ENCODE data around the gene WIPF3. TPM values are rescaled to one million over a fixed set of nuclear protein-coding genes. Genes with fewer than 3 reads are reported as not detected.

WIPF3 gene
- total RNA-seq, 1 donor: not detected

GRCh38 chr7:29894256-29894655 is 87.9 kb downstream of the WIPF3 start:
- no peak for TF ChIP-seq CTCF (IDR thresholded peaks at IDR 0.05; ENCODE audit: insufficient read depth, low read length)
- no peak overlapping the region for H3K4me3 ChIP-seq (ENCODE audit: low read depth, low read length)
- no peak for DNase-seq (ENCODE audit: low read depth)

- DNase-seq (ENCODE audit: low read depth): no peak
- TF ChIP-seq CTCF (IDR thresholded peaks at IDR 0.05; ENCODE audit: insufficient read depth, low read length): no peak
- no peak overlapping the region for H3K4me3 ChIP-seq (ENCODE audit: low read depth, low read length)
Observed at GRCh38 chr7:29895559-29895958, 89.3 kb downstream of the WIPF3 start.

- no peak overlapping the region for H3K4me3 ChIP-seq (ENCODE audit: low read depth, low read length)
- DNase-seq (ENCODE audit: low read depth): no peak
- TF ChIP-seq CTCF (IDR thresholded peaks at IDR 0.05; ENCODE audit: insufficient read depth, low read length): no peak
Observed at GRCh38 chr7:29896685-29897411, 90.5 kb downstream of the WIPF3 start.

- no peak overlapping the region for H3K4me3 ChIP-seq (ENCODE audit: low read depth, low read length)
- TF ChIP-seq CTCF (IDR thresholded peaks at IDR 0.05; ENCODE audit: insufficient read depth, low read length): no peak
- no peak for DNase-seq (ENCODE audit: low read depth)
Observed at GRCh38 chr7:29898301-29898700, 92.0 kb downstream of the WIPF3 start.

GRCh38 chr7:29900745-29901144 is 94.4 kb downstream of the WIPF3 start:
- no peak overlapping the region for H3K4me3 ChIP-seq (ENCODE audit: low read depth, low read length)
- no peak for TF ChIP-seq CTCF (IDR thresholded peaks at IDR 0.05; ENCODE audit: insufficient read depth, low read length)
- no peak for DNase-seq (ENCODE audit: low read depth)

- no peak overlapping the region for H3K4me3 ChIP-seq (ENCODE audit: low read depth, low read length)
- TF ChIP-seq CTCF (IDR thresholded peaks at IDR 0.05; ENCODE audit: insufficient read depth, low read length): no peak
- DNase-seq (ENCODE audit: low read depth): no peak
Observed at GRCh38 chr7:29906200-29907022, 100.1 kb downstream of the WIPF3 start.

Measured in fibroblast of the aortic adventitia (primary cell).